Measurements from ENCODE around the gene CYP46A1.

DNA sequence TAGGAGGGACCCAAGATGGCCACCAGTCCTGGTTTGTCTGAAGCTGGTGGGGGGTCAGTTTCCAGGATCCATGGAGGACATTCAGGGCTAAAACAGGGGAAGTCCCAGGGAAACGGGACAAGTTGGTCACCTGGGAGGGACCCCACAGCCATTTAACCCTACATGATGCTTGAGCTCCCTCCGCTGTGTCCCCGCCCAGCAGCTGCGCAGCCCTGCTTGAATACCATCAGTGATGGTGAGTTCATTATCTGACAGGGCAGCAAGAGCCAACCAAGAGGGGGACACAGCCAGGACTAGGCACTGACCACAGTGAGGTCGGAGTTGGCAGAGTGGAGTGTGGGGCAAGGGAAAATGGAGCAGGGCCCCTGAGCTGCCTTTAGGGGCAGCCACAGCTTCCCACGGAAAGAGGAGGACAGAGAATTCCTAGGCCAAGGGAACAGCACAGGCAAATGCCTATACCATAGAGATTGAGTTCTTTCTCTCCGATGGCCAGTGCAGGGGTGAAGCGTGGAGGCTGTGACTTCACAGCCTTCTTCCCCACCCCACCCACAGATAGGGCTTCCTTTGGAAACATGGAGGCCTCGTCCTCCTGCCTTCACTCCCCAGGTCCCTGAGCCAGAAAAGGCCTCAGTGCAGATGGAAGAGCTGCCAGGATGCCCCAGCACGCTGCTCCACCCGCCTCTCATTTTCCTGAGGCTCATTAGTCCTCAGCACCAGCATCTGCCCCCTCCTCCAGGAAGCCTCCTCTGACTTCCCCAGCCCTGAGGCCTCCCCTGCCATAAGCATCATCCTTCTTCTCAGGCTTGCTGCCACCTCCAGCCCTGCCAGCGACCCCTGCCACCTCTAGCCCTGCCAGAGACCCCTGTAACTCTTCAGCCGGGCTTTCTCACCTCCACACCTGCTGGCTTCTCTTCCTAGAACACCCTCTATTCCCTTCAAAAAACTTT, 51.4 kb downstream of the CYP46A1 start:
- TF ChIP-seq, protein P1, sequence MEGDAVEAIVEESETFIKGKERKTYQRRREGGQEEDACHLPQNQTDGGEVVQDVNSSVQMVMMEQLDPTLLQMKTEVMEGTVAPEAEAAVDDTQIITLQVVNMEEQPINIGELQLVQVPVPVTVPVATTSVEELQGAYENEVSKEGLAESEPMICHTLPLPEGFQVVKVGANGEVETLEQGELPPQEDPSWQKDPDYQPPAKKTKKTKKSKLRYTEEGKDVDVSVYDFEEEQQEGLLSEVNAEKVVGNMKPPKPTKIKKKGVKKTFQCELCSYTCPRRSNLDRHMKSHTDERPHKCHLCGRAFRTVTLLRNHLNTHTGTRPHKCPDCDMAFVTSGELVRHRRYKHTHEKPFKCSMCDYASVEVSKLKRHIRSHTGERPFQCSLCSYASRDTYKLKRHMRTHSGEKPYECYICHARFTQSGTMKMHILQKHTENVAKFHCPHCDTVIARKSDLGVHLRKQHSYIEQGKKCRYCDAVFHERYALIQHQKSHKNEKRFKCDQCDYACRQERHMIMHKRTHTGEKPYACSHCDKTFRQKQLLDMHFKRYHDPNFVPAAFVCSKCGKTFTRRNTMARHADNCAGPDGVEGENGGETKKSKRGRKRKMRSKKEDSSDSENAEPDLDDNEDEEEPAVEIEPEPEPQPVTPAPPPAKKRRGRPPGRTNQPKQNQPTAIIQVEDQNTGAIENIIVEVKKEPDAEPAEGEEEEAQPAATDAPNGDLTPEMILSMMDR (IDR thresholded peaks at IDR 0.05): no peak
- TF ChIP-seq KDM1A (IDR thresholded peaks at IDR 0.05; ENCODE audit: low read depth): no peak
